ENCODE data around the gene ACBD3. TPM values are rescaled to one million over a fixed set of nuclear protein-coding genes. Genes with fewer than 3 reads are reported as not detected.

Gene ACBD3
- total RNA-seq, 2 donors from 2014 or later = 23.4 to 25.9 TPM

DNA sequence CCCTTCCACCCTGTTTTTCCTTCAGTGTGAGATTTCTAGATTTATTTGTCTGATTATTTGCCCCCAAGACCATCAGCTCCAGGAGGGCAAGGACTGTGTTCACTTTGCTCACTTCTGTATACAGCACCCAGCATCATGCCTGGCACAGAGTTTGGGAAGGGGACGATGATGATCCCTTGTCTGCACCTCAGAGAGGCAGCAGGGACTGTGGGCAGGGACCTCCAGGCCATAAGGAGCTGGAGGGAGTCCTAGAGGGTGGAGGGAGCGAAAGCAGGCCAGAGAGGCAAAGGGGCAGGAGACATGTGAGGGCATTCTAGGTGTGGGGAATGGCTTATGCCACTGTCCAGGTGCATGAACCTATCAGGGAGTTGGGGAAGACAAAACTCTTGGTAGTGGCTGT, 91.3 kb downstream of the ACBD3 start:
- no peaks in the 10 kb centered on the region for H3K9me3 Mint-ChIP-seq
- DNase-seq (no peak), ATAC-seq (replicated peaks in 1 of 2) (no peak)
- H3K27ac Mint-ChIP-seq = no peak overlapping the region
- H3K4me3 Mint-ChIP-seq = no peak overlapping the region
- H3K36me3 Mint-ChIP-seq (ENCODE audit: insufficient read depth in 2 of 2) = no peaks in the 10 kb centered on the region
- H3K27me3 Mint-ChIP-seq (ENCODE audit: low read depth) = peaks cover 6% of the 10 kb centered on the region
- H3K4me1 Mint-ChIP-seq (ENCODE audit: low read depth) = peaks cover 13% of the 10 kb centered on the region

Other genes with a start within 250 kb of the ACBD3 start
- not detected for gene LEFTY2, start 245.5 kb downstream of the ACBD3 start, total RNA-seq
- gene SDE2, start 187.4 kb downstream of the ACBD3 start, total RNA-seq = 10 to 100 TPM; 21.5 to 24.0 TPM
- 100 to 1,000 TPM; 231 to 239 TPM for gene H3-3A, start 124.0 kb downstream of the ACBD3 start, total RNA-seq
- gene MIXL1, start 36.9 kb upstream of the ACBD3 start, total RNA-seq = not detected
- 10 to 100 TPM; 11.3 to 13.2 TPM for gene LIN9, start 122.4 kb upstream of the ACBD3 start, total RNA-seq
- gene PARP1, start 221.4 kb upstream of the ACBD3 start, total RNA-seq = 100 to 1,000 TPM; 161 to 184 TPM

Measured in activated T-cell treated with anti-CD3 and anti-CD28 coated beads, Interleukin-2, amount 50 U/mL, for 72 hours (primary cell).